K562 (cell line): ENCODE results near the gene KCTD3. TPM values are rescaled to one million over a fixed set of nuclear protein-coding genes. Genes with fewer than 3 reads are reported as not detected.

ENCODE experiments used
- ATAC-seq: fragments of 200-7000 bp; cut with Tn5 transposase; 3 replicates; pipeline ENCODE4 v1.9.1; 2020; ENCODE audit warnings: moderate library complexity
- BruUV-seq: library from RNA; stranded (reverse); fragments of 400-500 nt; replicated peaks from 2 replicates; lab custom pipeline; 2021; lab: Mats Ljungman, UMichigan
- CTCF ChIA-PET: fragments of 300-600 bp; formaldehyde crosslinking; extraction: SDS; loops from one replicate; lab custom pipeline; 2021; ENCODE audit warnings: low intra/inter-chr PET ratio; lab: Yijun Ruan, JAX
- POLR2A ChIA-PET: fragments of 300-600, 350-650 bp; sonication (Branson Sonifier 250); formaldehyde crosslinking; extraction: SDS; loops from one replicate; lab custom pipeline; 2021; ENCODE audit warnings: antibody characterized with exemption, inconsistent platforms; lab: Yijun Ruan, JAX
- DNase-seq, 4 experiments: peaks; one replicate each; pipeline versions ENCODE4 v3.0.0 to v3.0.0-alpha.2; 2011 to 2018; ENCODE audit warnings: low spot score in 3 of 4, mixed read lengths in 3 of 4; ENCODE audit errors: extremely low read depth in 1 of 4
- FAIRE-seq: peaks from 2 replicates; lab custom pipeline; 2011; peaks lifted over from hg19 to GRCh38; lab: Jason Lieb, UNC
- H2AFZ ChIP-seq: 2 replicates; pipeline ENCODE4 v1.6.0; 2011; ENCODE audit warnings: low read depth, low read length, control low read depth, inconsistent platforms
- H3K27ac ChIP-seq: fragments of 200-600 bp; 3 replicates; pipeline ENCODE4 v1.8.0; 2011; ENCODE audit warnings: low read depth, mild to moderate bottlenecking, control low read depth, inconsistent platforms, low read length, moderate library complexity, mixed read lengths; ENCODE audit errors: extremely low read depth
- H3K27me3 ChIP-seq, 2 experiments: fragments of 300-600 bp in 1 of 2; 2 replicates in 1 of 2; 3 replicates in 1 of 2; pipeline versions ENCODE4 v1.6.0 to v1.8.0; 2011; ENCODE audit warnings: inconsistent platforms in 2 of 2, low read length in 2 of 2, mild to moderate bottlenecking in 1 of 2, mixed read lengths in 1 of 2, moderate library complexity in 1 of 2; ENCODE audit not compliant: control insufficient read depth in 2 of 2, insufficient read depth in 2 of 2
- H3K36me3 ChIP-seq: fragments of 300-600 bp; 3 replicates; pipeline ENCODE4 v1.8.0; 2011; ENCODE audit warnings: mild to moderate bottlenecking, low read length, inconsistent platforms; ENCODE audit not compliant: control insufficient read depth, insufficient read depth
- H3K4me1 ChIP-seq, 2 experiments: fragments of 200-600 bp in 1 of 2; replicated peaks in 1 of 2; 2 replicates in 1 of 2; 3 replicates in 1 of 2; pipeline versions ENCODE4 v1.5.1 to v1.8.0; 2011; ENCODE audit warnings: inconsistent platforms in 2 of 2, low read length in 2 of 2, mild to moderate bottlenecking in 1 of 2, mixed read lengths in 1 of 2, moderate library complexity in 1 of 2; ENCODE audit not compliant: control insufficient read depth in 2 of 2, insufficient read depth in 2 of 2
- H3K4me2 ChIP-seq: 2 replicates; pipeline ENCODE4 v1.6.1; 2011; ENCODE audit warnings: low read length, control low read depth, inconsistent platforms, mixed read lengths; ENCODE audit not compliant: insufficient read depth
- H3K4me3 ChIP-seq: fragments of 200-600 bp; sonication (generic), shearing (Covaris generic); 2 replicates; pipeline ENCODE4 v1.5.1; 2016; ENCODE audit warnings: control low read depth, inconsistent platforms
- H3K79me2 ChIP-seq: fragments of 200-600 bp; 3 replicates; pipeline ENCODE4 v1.8.0; 2011; ENCODE audit warnings: low read length, inconsistent platforms; ENCODE audit not compliant: control insufficient read depth, insufficient read depth
- H3K9ac ChIP-seq, 2 experiments: 2 replicates each; pipeline versions ENCODE4 v1.6.0 to v1.6.1; 2011; ENCODE audit warnings: low read depth in 2 of 2, low read length in 2 of 2, control low read depth in 1 of 2, inconsistent platforms in 1 of 2, mild to moderate bottlenecking in 1 of 2, mixed read lengths in 1 of 2; ENCODE audit not compliant: insufficient read depth in 1 of 2
- H3K9me1 ChIP-seq: one replicate; pipeline ENCODE4 v1.6.0; 2011; ENCODE audit warnings: inconsistent platforms, mild to moderate bottlenecking, low read length, moderate library complexity; ENCODE audit not compliant: control insufficient read depth, insufficient read depth
- H3K9me3 ChIP-seq: replicated peaks from 2 replicates; pipeline ENCODE4 v1.5.1; 2011; ENCODE audit warnings: low read depth, low read length, inconsistent platforms; ENCODE audit not compliant: control insufficient read depth, insufficient read depth
- H4K20me1 ChIP-seq: replicated peaks from 2 replicates; pipeline ENCODE4 v1.6.1; 2011; ENCODE audit warnings: low read length, inconsistent platforms, mixed read lengths; ENCODE audit not compliant: control insufficient read depth, insufficient read depth
- EHMT2 ChIP-seq: fragments of 450-650 bp; IDR thresholded peaks from 2 replicates; pipeline ENCODE4 v1.6.1; 2018; ENCODE audit warnings: antibody characterized with exemption
- PHF8 ChIP-seq: fragments of 200-600 bp; sonication (generic); IDR thresholded peaks from 2 replicates; pipeline ENCODE4 v1.6.1; 2012; ENCODE audit warnings: mixed run types, mild to moderate bottlenecking, inconsistent platforms, low read length, moderate library complexity, borderline replicate concordance
- SIN3A ChIP-seq, 2 experiments: fragments of 150-350 bp in 1 of 2; IDR thresholded peaks; 2 replicates each; pipeline ENCODE4 v1.6.1; 2011 to 2016; ENCODE audit warnings: borderline replicate concordance in 2 of 2, low read depth in 2 of 2, low read length in 2 of 2, mild to moderate bottlenecking in 2 of 2, moderate library complexity in 2 of 2; ENCODE audit not compliant: control insufficient read depth in 1 of 2
- TCF7 ChIP-seq: sonication (generic); IDR thresholded peaks from 2 replicates; pipeline ENCODE4 v1.6.1; 2016; ENCODE audit warnings: antibody characterized with exemption, borderline replicate concordance
- ZNF384 ChIP-seq: IDR thresholded peaks from 2 replicates; pipeline ENCODE4 v1.6.1; 2012; ENCODE audit warnings: low read depth, low read length, improper control_type of control experiment
- ZNF696 ChIP-seq: fragments of 250-450 bp; sonication (Bioruptor Pico); conservative IDR thresholded peaks from 2 replicates; pipeline ENCODE4 v1.4.0; 2020; ENCODE audit warnings: mild to moderate bottlenecking, moderate library complexity
- ZNF785 ChIP-seq: fragments of 250-450 bp; sonication (Bioruptor Pico); IDR thresholded peaks from 2 replicates; pipeline ENCODE4 v1.4.0; 2020; ENCODE audit warnings: mild to moderate bottlenecking
- WGBS: fragments of 100-300 bp; shearing (Covaris generic); methylation state at CpG from one replicate; pipeline ENCODE4 v1.1.6; 2016; ENCODE audit warnings: low coverage, mixed read lengths; ENCODE audit not compliant: insufficient coverage; ENCODE audit errors: missing lambda C conversion rate; 5-methylcytosine and 5-hydroxymethylcytosine counted together
- in situ Hi-C: fragments of 300-500 bp; cut with MboI; formaldehyde crosslinking; loops from 4 replicates; pipeline ENCODE4 v1.15.0; 2018; ENCODE audit warnings: inconsistent platforms, mixed read lengths
- intact Hi-C: fragments of 100-400 bp; cut with micrococcal nuclease; formaldehyde crosslinking; loops from 2 replicates; pipeline ENCODE4 v1.14.2; 2022
- polyA plus RNA-seq, 8 experiments: library from polyadenylated mRNA; depleted of rRNA in 4 of 8; stranded (reverse) in 5 of 8; unstranded in 3 of 8; fragments of >200 nt; fragmentation: Nextera tagmentation in 2 of 8; fragmentation: Illumina TruSeq in 1 of 8; extraction: Ambion mirVana in 2 of 8; extraction: Trizol in 1 of 8; gene quantifications; 2 replicates each; pipeline versions ENCODE4 v1.2.1 to v1.2.3, GENCODE V29; 2011 to 2014; ENCODE audit warnings: inconsistent platforms in 1 of 8, missing spikeins in 1 of 8
- small RNA-seq: library from RNA; depleted of rRNA; stranded (forward); fragments of <200 nt; gene quantifications from one replicate; pipeline ENCODE3, GENCODE V24; 2014
- total RNA-seq, 7 experiments: library from RNA; depleted of rRNA in 6 of 7; stranded (reverse); fragments of >200 nt in 6 of 7; fragmentation: Illumina TruSeq in 2 of 7; extraction: Trizol in 2 of 7; gene quantifications; 2 replicates each; pipeline versions ENCODE4 v1.2.1 to v1.2.3, GENCODE V29; 2011 to 2021; ENCODE audit warnings: low replicate concordance in 1 of 7

Gene KCTD3
- total and polyA plus RNA-seq, 9 of the 15 experiments (the other 6 are each of a cell fraction or from before 2014, with no cell fraction given) = 12.8 to 77.1 (median 44.3) TPM

GRCh38 chr1:215669806-215670491 lies 102.8 kb downstream of the KCTD3 start:
- H3K79me2 ChIP-seq = no peaks in the 10 kb centered on the region
- FAIRE-seq (no peak), ATAC-seq (no peak), DNase-seq (no peak)
- H3K4me3 ChIP-seq = no peak overlapping the region
- 0% methylated on average over 4 of the region's 4 CpGs for WGBS
- BruUV-seq = no TSS peak
- H3K9ac ChIP-seq = no peak overlapping the region
- no peak overlapping the region for H3K27ac ChIP-seq
- ChIA-PET POLR2A (interaction anchor here (0.7 kb wide), 1 partner anchor 8 kb away, joined by 3 read pairs; no protein-coding TSS in a partner anchor), CTCF (no interaction called here)
- no peaks in the 10 kb centered on the region for H3K27me3 ChIP-seq
- H3K9me1 ChIP-seq = no peaks in the 10 kb centered on the region
- H3K9me3 ChIP-seq = no peaks in the 10 kb centered on the region
- no peak for TF ChIP-seq SIN3A (IDR thresholded peaks at IDR 0.05; ENCODE audit: borderline replicate concordance in 2 of 2, control insufficient read depth in 1 of 2, low read depth in 2 of 2, low read length in 2 of 2)
- no peak for TF ChIP-seq ZNF384
- no peak for TF ChIP-seq PHF8
- no peak for TF ChIP-seq ZNF696
- TF ChIP-seq ZNF785 (CRISPR knock-in tag) = no peak
- TF ChIP-seq EHMT2 = no peak
- TF ChIP-seq TCF7 = no peak
- no peaks in the 10 kb centered on the region for H4K20me1 ChIP-seq
- H3K36me3 ChIP-seq = no peaks in the 10 kb centered on the region
- intact Hi-C loops (loop anchor here (10.0 kb wide), 1 partner anchor 65 kb away; no protein-coding TSS in a partner anchor), in situ Hi-C loops (no loop called here)
- no peaks in the 10 kb centered on the region for H3K4me1 ChIP-seq
- H3K4me2 ChIP-seq = no peak overlapping the region
- H2AFZ ChIP-seq = no peak overlapping the region

Small RNA genes lying within 50 kb of the gene (small RNA-seq; reads per million reads assigned to genes)
- gene RF00108 = not detected
